KG1 (cell line): Measurements from ENCODE around the gene SH2D1A.

ENCODE experiments used
- DNase-seq: peaks from one replicate; lab custom pipeline; 2025; lab: John Stamatoyannopoulos, UW

The SH2D1A gene

GRCh38 chrX:124421898-124422655 lies 75.7 kb downstream of the SH2D1A start:
- no peak for DNase-seq
